SK-N-MC (cell line): ENCODE data around the gene CAMK2B.

Experiments used
- DNase-seq: peaks from one replicate; pipeline ENCODE4 v3.0.0-alpha.2; 2011; ENCODE audit warnings: low read depth, low spot score
- H3K27ac ChIP-seq: fragments of 200-600 bp; sonication (generic); 2 replicates; pipeline ENCODE4 v1.5.1; 2016; ENCODE audit warnings: mixed run types
- H3K36me3 ChIP-seq: fragments of 200-600 bp; sonication (generic); 2 replicates; pipeline ENCODE4 v1.6.1; 2017; ENCODE audit warnings: antibody characterized with exemption, low read length, mixed read lengths; ENCODE audit not compliant: insufficient read depth
- H3K4me3 ChIP-seq: fragments of 200-600 bp; sonication (generic); 2 replicates; pipeline ENCODE4 v1.5.1; 2016
- H3K9ac ChIP-seq: fragments of 200-600 bp; sonication (generic); 2 replicates; pipeline ENCODE4 v1.8.0; 2017; ENCODE audit warnings: mixed run types, mixed read lengths; ENCODE audit not compliant: insufficient read length
- H3K9me3 ChIP-seq: fragments of 200-600 bp; sonication (generic); 2 replicates; pipeline ENCODE4 v1.6.1; 2017; ENCODE audit warnings: low read depth, mild to moderate bottlenecking, antibody characterized with exemption, low read length, moderate library complexity, mixed read lengths
- EZH2 ChIP-seq: fragments of 200-600 bp; sonication (generic); IDR thresholded peaks from one replicate; pipeline ENCODE4 v1.6.1; 2017; ENCODE audit warnings: antibody characterized with exemption
- FOXP2 ChIP-seq: optimal IDR thresholded peaks from 2 replicates; pipeline ENCODE3; 2011; ENCODE audit warnings: mild to moderate bottlenecking, moderate library complexity; ENCODE audit not compliant: insufficient read depth; ENCODE audit errors: extremely low read length, control extremely low read depth
- POLR2AphosphoS5 ChIP-seq: IDR thresholded peaks from 2 replicates; pipeline ENCODE4 v1.6.1; 2012; ENCODE audit warnings: mild to moderate bottlenecking, low read depth, low read length, borderline replicate concordance

The CAMK2B gene

DNA sequence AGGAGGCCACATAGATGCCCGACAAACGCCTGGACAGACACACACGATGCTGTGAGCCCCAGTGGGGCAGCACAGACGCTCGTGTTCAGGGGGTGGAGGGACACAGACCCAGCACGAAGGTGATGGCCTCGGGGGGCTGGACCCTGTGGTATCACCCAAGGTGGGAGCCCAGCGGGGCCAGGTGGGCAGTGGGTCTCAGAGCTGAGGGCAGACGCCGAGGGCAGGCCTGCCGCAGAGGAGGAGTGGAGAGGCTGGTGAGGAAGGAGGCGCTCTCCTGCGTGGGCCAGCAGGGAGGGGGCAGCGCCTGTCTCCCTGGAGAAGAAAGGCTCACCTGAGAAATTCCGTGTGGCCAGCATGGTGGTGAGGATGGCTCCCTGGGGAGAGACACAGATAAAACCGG lies 85.0 kb downstream of the CAMK2B start:
- TF ChIP-seq POLR2AphosphoS5 = no peak
- no peak for TF ChIP-seq EZH2
- Histone ChIP-seq H3K9me3 (no peaks in the 10 kb centered on the region), H3K4me3 (no peak overlapping the region), H3K36me3 (no peaks in the 10 kb centered on the region), H3K27ac (no peak overlapping the region), H3K9ac (no peak overlapping the region)
- DNase-seq = no peak

DNA sequence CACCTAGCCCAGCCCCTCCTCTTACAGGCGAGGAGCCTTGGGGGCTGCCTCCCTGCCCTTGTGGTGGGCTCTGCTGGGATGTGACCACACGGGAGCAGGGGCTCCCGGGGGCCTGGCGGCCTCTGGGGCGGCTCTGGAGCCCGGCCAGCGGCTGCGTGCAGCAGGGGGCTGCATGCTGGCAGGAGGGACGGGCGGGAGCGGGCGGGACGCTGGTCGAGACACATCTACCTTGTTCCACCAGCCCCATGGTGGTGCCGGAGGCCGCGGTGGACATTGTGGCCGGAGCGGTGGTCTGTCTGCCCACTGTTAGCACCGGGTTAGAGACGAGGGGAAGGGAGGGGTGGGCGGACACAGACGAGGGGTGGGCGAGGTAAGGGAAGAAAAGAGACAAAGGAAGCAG lies 86.0 kb downstream of the CAMK2B start:
- no peak for DNase-seq
- Histone ChIP-seq H3K9ac (no peak overlapping the region), H3K27ac (no peak overlapping the region), H3K4me3 (no peak overlapping the region), H3K36me3 (no peaks in the 10 kb centered on the region), H3K9me3 (no peaks in the 10 kb centered on the region)
- TF ChIP-seq POLR2AphosphoS5 = no peak
- no peak for TF ChIP-seq FOXP2
- TF ChIP-seq EZH2 = no peak

GRCh38 chr7:44238116-44238695 lies 87.2 kb downstream of the CAMK2B start:
- Histone ChIP-seq H3K9ac (no peak overlapping the region), H3K4me3 (no peak overlapping the region), H3K36me3 (no peaks in the 10 kb centered on the region), H3K9me3 (no peaks in the 10 kb centered on the region), H3K27ac (no peak overlapping the region)
- no peak for DNase-seq
- no peak for TF ChIP-seq FOXP2
- TF ChIP-seq EZH2 = no peak
- no peak for TF ChIP-seq POLR2AphosphoS5

DNA sequence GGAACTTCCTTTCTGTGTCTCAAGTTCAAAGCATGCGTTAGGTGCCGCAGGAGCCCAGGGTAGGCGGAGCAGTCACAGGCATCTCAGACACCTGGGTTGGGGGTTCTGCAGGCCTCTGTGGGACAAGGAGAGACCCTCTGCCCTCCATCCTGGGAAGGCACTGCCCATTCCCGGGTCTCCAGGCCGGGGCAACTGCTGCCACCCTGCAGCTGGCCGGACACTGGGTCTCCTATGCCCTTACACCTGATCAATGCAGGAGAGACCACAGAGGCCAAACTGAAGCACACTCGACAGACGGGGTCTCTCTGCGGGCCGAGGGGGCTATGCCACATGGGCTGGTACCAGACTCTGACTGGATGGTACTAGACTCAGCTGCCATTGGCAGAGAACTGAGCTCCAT lies 87.7 kb downstream of the CAMK2B start:
- Histone ChIP-seq H3K9ac (no peak overlapping the region), H3K4me3 (no peak overlapping the region), H3K27ac (no peak overlapping the region), H3K9me3 (no peaks in the 10 kb centered on the region), H3K36me3 (no peaks in the 10 kb centered on the region)
- TF ChIP-seq EZH2 (no peak), POLR2AphosphoS5 (no peak), FOXP2 (no peak)
- DNase-seq = no peak

- no peak for DNase-seq
Observed at GRCh38 chr7:44236333-44236728, 89.1 kb downstream of the CAMK2B start.

DNA sequence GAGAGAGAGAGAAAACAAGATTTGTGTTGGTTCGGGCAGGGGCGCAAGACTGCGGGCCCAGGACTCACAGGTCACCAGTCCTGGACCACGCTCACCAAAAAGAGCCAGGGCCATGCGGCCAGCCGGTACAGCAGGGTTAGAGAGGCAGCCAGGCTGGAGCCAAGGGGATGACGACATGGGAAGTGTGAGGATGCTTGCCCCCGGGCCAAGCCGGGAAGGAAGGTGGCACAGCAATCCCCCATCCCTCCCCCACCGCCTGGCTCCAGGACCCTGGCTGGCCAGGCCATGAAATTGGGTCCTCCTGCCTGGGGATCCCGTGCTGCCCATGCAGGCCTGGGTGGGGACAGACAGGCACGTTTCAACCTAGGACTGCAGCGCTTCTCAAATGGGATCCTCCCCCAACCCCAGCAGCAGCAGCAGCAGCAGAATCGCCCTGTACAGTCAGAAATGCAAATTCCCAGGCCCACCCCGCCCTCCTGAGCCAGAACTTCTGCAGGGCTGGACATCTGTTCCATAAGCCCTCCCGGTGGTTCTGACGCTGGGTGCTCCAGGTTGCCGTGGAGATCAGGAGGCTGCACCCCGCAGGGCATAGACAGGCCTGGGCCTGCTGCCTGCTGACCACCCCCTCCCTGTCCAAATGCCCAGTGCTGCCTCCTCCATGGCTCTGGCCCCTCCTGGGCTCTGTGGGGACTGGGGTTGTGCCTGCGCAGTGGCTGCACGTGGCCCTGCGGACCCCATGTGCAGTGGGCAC lies 89.6 kb downstream of the CAMK2B start:
- TF ChIP-seq FOXP2 (no peak), POLR2AphosphoS5 (no peak), EZH2 (no peak)
- H3K27ac ChIP-seq = no peak overlapping the region
- DNase-seq = no peak
- no peak overlapping the region for H3K9ac ChIP-seq
- H3K4me3 ChIP-seq = no peak overlapping the region
- H3K36me3 ChIP-seq = no peaks in the 10 kb centered on the region
- no peaks in the 10 kb centered on the region for H3K9me3 ChIP-seq

More at GRCh38 chr7:44236333-44236728, 89.1 kb downstream of the CAMK2B start:
- H3K9ac ChIP-seq = no peak overlapping the region
- no peak for TF ChIP-seq FOXP2
- no peak for TF ChIP-seq EZH2
- no peak for TF ChIP-seq POLR2AphosphoS5
- H3K9me3 ChIP-seq = no peaks in the 10 kb centered on the region
- H3K36me3 ChIP-seq = no peaks in the 10 kb centered on the region
- H3K4me3 ChIP-seq = no peak overlapping the region
- no peak overlapping the region for H3K27ac ChIP-seq

DNA sequence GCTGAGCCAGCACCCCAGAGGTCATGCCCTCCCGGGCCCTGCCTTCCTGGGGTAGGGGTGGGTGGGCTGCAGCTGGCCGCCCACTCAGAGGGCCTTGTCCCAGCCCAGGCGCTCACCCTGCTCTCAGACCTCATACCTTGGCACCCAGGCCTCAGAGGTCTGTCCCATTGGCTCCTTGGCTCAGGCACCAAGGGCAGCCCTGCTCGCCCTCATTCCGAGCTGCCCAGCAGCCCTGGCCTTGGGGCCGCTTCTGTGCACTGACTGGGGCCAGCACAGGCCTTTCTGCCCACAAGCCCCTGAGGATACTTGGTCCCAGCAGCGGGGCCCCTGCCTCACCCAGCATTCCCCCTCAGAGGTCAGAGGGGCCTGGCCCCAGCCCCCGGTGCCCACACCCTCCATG lies 90.3 kb downstream of the CAMK2B start:
- TF ChIP-seq POLR2AphosphoS5 = no peak
- TF ChIP-seq EZH2 = no peak
- no peak for DNase-seq
- no peaks in the 10 kb centered on the region for H3K36me3 ChIP-seq
- no peak overlapping the region for H3K27ac ChIP-seq
- H3K9ac ChIP-seq = no peak overlapping the region
- no peaks in the 10 kb centered on the region for H3K9me3 ChIP-seq
- H3K4me3 ChIP-seq = no peak overlapping the region

DNA sequence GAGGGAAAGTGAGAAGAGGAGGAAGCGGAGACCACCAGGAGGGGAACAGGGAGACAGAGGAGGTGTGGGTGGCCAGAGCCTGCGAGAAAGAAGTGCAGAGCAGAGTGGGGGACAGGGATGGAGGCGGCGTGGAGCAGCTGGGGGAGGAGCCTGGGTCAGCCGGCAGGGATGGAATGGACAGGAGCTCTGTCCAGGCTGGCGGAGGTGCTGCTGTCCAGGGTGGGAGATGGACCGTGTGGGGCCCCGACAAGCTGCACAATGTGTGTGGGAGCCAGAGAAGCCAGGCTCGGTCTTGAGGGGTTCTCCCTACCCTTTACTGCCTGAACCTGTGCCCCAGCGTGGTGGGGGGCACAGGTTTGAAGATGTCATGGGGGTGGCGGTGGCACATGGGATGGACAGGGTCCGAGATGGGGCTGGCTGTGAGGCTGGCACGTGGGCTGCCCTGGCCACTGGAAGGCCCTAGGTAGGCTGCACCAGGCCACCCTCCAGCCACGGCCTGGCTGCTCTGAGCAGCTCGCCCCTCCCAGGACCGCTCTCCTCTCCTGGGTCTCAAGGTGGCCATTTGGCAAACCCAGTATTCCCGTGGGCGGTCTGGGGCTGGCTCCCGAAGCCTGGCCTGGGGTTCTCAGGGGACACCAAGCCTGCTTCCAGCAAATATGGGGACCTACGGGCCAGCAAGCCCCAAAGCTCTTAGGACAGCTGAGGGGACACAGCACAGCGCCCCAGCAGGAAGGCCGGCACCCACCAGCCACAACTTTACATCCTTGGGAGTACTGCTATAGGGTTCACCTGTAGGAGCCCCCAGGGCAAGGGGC lies 92.3 kb downstream of the CAMK2B start:
- Histone ChIP-seq H3K36me3 (no peaks in the 10 kb centered on the region), H3K27ac (no peak overlapping the region), H3K9me3 (no peaks in the 10 kb centered on the region), H3K9ac (no peak overlapping the region), H3K4me3 (no peak overlapping the region)
- DNase-seq = no peak
- no peak for TF ChIP-seq FOXP2
